HepG2 (cell line): ENCODE results near the gene DNAJC12. TPM values are rescaled to one million over a fixed set of nuclear protein-coding genes. Genes with fewer than 3 reads are reported as not detected.
A peak's percentile ranks its signal among the peaks of the same experiment; 100 is the strongest.

Experiments used
- ATAC-seq: fragments of 200-7000 bp; cut with Tn5 transposase; 3 replicates; pipeline ENCODE4 v1.9.1; 2020; ENCODE audit warnings: mild to moderate bottlenecking, moderate library complexity
- BruUV-seq: library from RNA; stranded (reverse); fragments of 400-500 nt; replicated peaks from 2 replicates; lab custom pipeline; 2021; lab: Mats Ljungman, UMichigan
- CTCF ChIA-PET: fragments of 300-600 bp; formaldehyde crosslinking; extraction: SDS; loops from one replicate; lab custom pipeline; 2021; ENCODE audit warnings: low total read pairs, inconsistent platforms, low intra/inter-chr PET ratio; lab: Yijun Ruan, JAX
- POLR2A ChIA-PET: fragments of 350-600 bp; sonication (Branson Sonifier 250); formaldehyde crosslinking; loops from one replicate; lab custom pipeline; 2020; ENCODE audit warnings: antibody characterized with exemption, inconsistent platforms; lab: Yijun Ruan, JAX
- DNase-seq: peaks from one replicate; pipeline ENCODE4 v3.0.0-alpha.2; 2015; ENCODE audit warnings: low spot score
- FAIRE-seq: peaks from 3 replicates; lab custom pipeline; 2011; peaks lifted over from hg19 to GRCh38; lab: Jason Lieb, UNC
- H2AFZ ChIP-seq: one replicate; pipeline ENCODE4 v1.6.1; 2011; ENCODE audit warnings: low read length, inconsistent platforms
- H3K27ac ChIP-seq: fragments of 300-600 bp; 3 replicates; pipeline ENCODE4 v1.8.0; 2011; ENCODE audit warnings: mixed run types, mild to moderate bottlenecking, mixed read lengths, low read length, inconsistent platforms; ENCODE audit not compliant: insufficient read depth; ENCODE audit errors: extremely low read length
- H3K27me3 ChIP-seq, 2 experiments: fragments of 200-600 bp in 1 of 2; 2 replicates in 1 of 2; 3 replicates in 1 of 2; pipeline versions ENCODE4 v1.6.0 to v1.8.0; 2011; ENCODE audit warnings: low read length in 2 of 2, mild to moderate bottlenecking in 2 of 2, moderate library complexity in 2 of 2, inconsistent platforms in 1 of 2; ENCODE audit not compliant: insufficient read depth in 2 of 2, control insufficient read depth in 1 of 2
- H3K36me3 ChIP-seq, 2 experiments: fragments of 200-600 bp in 1 of 2; replicated peaks in 1 of 2; 2 replicates in 1 of 2; 3 replicates in 1 of 2; pipeline versions ENCODE4 v1.5.1 to v1.8.0; 2011; ENCODE audit warnings: low read length in 2 of 2, inconsistent platforms in 1 of 2; ENCODE audit not compliant: insufficient read depth in 2 of 2, control insufficient read depth in 1 of 2
- H3K4me1 ChIP-seq: 2 replicates; pipeline ENCODE4 v1.5.1; 2012; ENCODE audit warnings: low read length, inconsistent platforms; ENCODE audit not compliant: insufficient read depth
- H3K4me2 ChIP-seq: 2 replicates; pipeline ENCODE4 v1.6.0; 2011; ENCODE audit warnings: low read depth, low read length, inconsistent platforms
- H3K4me3 ChIP-seq, 3 experiments: fragments of 200-600 bp in 1 of 3; sonication (generic), shearing (Covaris generic) in 1 of 3; replicated peaks in 1 of 3; 2 replicates each; pipeline ENCODE4 v1.5.1; 2011 to 2016; ENCODE audit warnings: low read length in 3 of 3, inconsistent platforms in 2 of 3, low read depth in 2 of 3, mild to moderate bottlenecking in 2 of 3, control low read depth in 1 of 3, mixed read lengths in 1 of 3; ENCODE audit not compliant: insufficient read depth in 1 of 3
- H3K79me2 ChIP-seq: one replicate; pipeline ENCODE4 v1.6.1; 2011; ENCODE audit warnings: low read length, inconsistent platforms; ENCODE audit not compliant: insufficient read depth
- H3K9ac ChIP-seq: 2 replicates; pipeline ENCODE4 v1.6.0; 2011; ENCODE audit warnings: mild to moderate bottlenecking, low read depth, low read length, inconsistent platforms; ENCODE audit not compliant: insufficient read depth
- H3K9me3 ChIP-seq: 2 replicates; pipeline ENCODE4 v1.5.1; 2012; ENCODE audit warnings: mild to moderate bottlenecking, low read length
- H4K20me1 ChIP-seq: 2 replicates; pipeline ENCODE4 v1.6.0; 2011; ENCODE audit warnings: inconsistent platforms, mild to moderate bottlenecking, low read length, moderate library complexity; ENCODE audit not compliant: insufficient read depth
- CERS6 ChIP-seq: sonication (generic); formaldehyde crosslinking; IDR thresholded peaks from 2 replicates; pipeline ENCODE4 v1.5.0; 2020; ENCODE audit warnings: missing genetic modification reagents
- MIER2 ChIP-seq: IDR thresholded peaks from 2 replicates; pipeline ENCODE4 v1.6.1; 2016; ENCODE audit warnings: missing biosample characterization, missing genetic modification reagents
- REST ChIP-seq, 2 experiments: IDR thresholded peaks; 2 replicates each; pipeline ENCODE4 v1.6.1; 2011 to 2012; ENCODE audit warnings: low read length in 2 of 2, borderline replicate concordance in 1 of 2, low read depth in 1 of 2, mild to moderate bottlenecking in 1 of 2, moderate library complexity in 1 of 2
- SMAD3 ChIP-seq: sonication (generic); formaldehyde crosslinking; IDR thresholded peaks from 2 replicates; pipeline ENCODE4 v1.4.0; 2020; ENCODE audit warnings: missing genetic modification reagents
- SYNCRIP ChIP-seq: fragments of 200-400 bp; formaldehyde crosslinking; IDR thresholded peaks from 2 replicates; pipeline ENCODE4 v1.6.1; 2018; ENCODE audit warnings: mild to moderate bottlenecking, low read depth, low read length; ENCODE audit not compliant: insufficient read depth
- YEATS2 ChIP-seq: sonication (generic); formaldehyde crosslinking; IDR thresholded peaks from 2 replicates; pipeline ENCODE4 v1.4.0; 2020; ENCODE audit warnings: missing genetic modification reagents, borderline replicate concordance
- ZNF564 ChIP-seq: sonication (generic); formaldehyde crosslinking; IDR thresholded peaks from 2 replicates; pipeline ENCODE4 v1.8.1; 2023; ENCODE audit warnings: mild to moderate bottlenecking, missing genetic modification reagents
- ZNF777 ChIP-seq: sonication (generic); formaldehyde crosslinking; IDR thresholded peaks from 2 replicates; pipeline ENCODE4 v1.4.0; 2020; ENCODE audit warnings: missing genetic modification reagents
- WGBS: methylation state at CpG from one replicate; pipeline ENCODE4 v1.1.6; 2017; ENCODE audit warnings: low lambda C conversion rate; 5-methylcytosine and 5-hydroxymethylcytosine counted together
- in situ Hi-C: cut with HindIII; loops from 2 replicates; pipeline ENCODE4 v1.10.0; 2017; ENCODE audit warnings: low pct_unique_long_range_greater_than_20kb; ENCODE audit not compliant: extremely low pct_ligation_motif_present
- intact Hi-C: fragments of 100-400 bp; cut with micrococcal nuclease; formaldehyde crosslinking; loops from one replicate; pipeline ENCODE4 v1.10.0; 2022; ENCODE audit not compliant: unreplicated experiment
- polyA plus RNA-seq, 8 experiments: library from polyadenylated mRNA; depleted of rRNA in 3 of 8; stranded (reverse) in 7 of 8; unstranded in 1 of 8; fragments of >200 nt; fragmentation: Illumina TruSeq in 4 of 8; extraction: Trizol in 4 of 8; gene quantifications; 2 replicates each; pipeline versions ENCODE4 v1.2.1 to v1.2.3, GENCODE V29; 2011 to 2016; ENCODE audit warnings: low read depth in 4 of 8, missing spikeins in 1 of 8, mixed read lengths in 1 of 8; ENCODE audit not compliant: insufficient read depth in 1 of 8
- total RNA-seq, 5 experiments: library from RNA; depleted of rRNA; stranded (reverse); fragments of >200 nt; fragmentation: Illumina TruSeq; extraction: Trizol; gene quantifications; 2 replicates each; pipeline ENCODE4 v1.2.3, GENCODE V29; 2016; ENCODE audit warnings: low read depth in 1 of 5

The DNAJC12 gene
- total and polyA plus RNA-seq, 2 of the 13 experiments (the other 11 are each of a cell fraction or from before 2014, with no cell fraction given), result 11.6 to 43.9 TPM

- in situ Hi-C loops, result loop anchor here (5.0 kb wide), 1 partner anchor 84 kb away; the partner anchor contains the start of gene CTNNA3
- no peak overlapping the region for H2AFZ ChIP-seq
- CTCF ChIA-PET, result interaction anchor here (1.7 to 4.8 kb wide), 2 partner anchors 83 to 115 kb away, joined by 18 to 58 read pairs; no protein-coding TSS in a partner anchor
- no peaks in the 10 kb centered on the region for H3K36me3 ChIP-seq
- no peaks in the 10 kb centered on the region for H4K20me1 ChIP-seq
- no peak overlapping the region for H3K9ac ChIP-seq
- no peak for FAIRE-seq
- POLR2A ChIA-PET, result no interaction called here
- WGBS, result 0% methylated on average over 4 of the region's 4 CpGs
- no peak overlapping the region for H3K4me3 ChIP-seq
- H3K4me2 ChIP-seq, result peak overlapping the region; percentile 28; the same call in 1 of the 2 replicates
- no peak overlapping the region for H3K27ac ChIP-seq
- intact Hi-C loops, result loop anchor here (1.0 to 5.0 kb wide), 4 partner anchors 84 to 521 kb away; no protein-coding TSS in a partner anchor
- DNase-seq, result no peak
- H3K4me1 ChIP-seq, result peaks cover 17% of the 10 kb centered on the region
- H3K9me3 ChIP-seq, result no peaks in the 10 kb centered on the region
- no peaks in the 10 kb centered on the region for H3K79me2 ChIP-seq
- BruUV-seq, result no TSS peak
- ATAC-seq, result peak; percentile 70; the same call in 2 of the 3 replicates
- TF ChIP-seq CERS6 (no peak), ZNF777 (no peak), YEATS2 (CRISPR knock-in tag) (no peak), ZNF564 (CRISPR knock-in tag) (no peak), SMAD3 (CRISPR knock-in tag) (no peak), REST (IDR thresholded peaks at IDR 0.05; ENCODE audit: borderline replicate concordance in 1 of 2, low read depth in 1 of 2, low read length in 2 of 2) (peak; percentile 27 to 90), SYNCRIP (no peak), MIER2 (peak; percentile 84)
- H3K27me3 ChIP-seq, result no peaks in the 10 kb centered on the region
Observed at GRCh38 chr10:67780759-67781538, 57.0 kb downstream of the DNAJC12 start.
